GM18861 (cell line): Measurements from ENCODE around the gene PRKAA1.
A peak's percentile ranks its signal among the peaks of the same experiment; 100 is the strongest.

Source experiments
- ATAC-seq: cut with Tn5 transposase; IDR thresholded peaks from one replicate; pipeline ENCODE4 v1.9.1; 2021; ENCODE audit not compliant: unreplicated experiment

PRKAA1 gene

GRCh38 chr5:40781843-40782409 is 16.2 kb downstream of the PRKAA1 start:
- ATAC-seq: no peak

DNA sequence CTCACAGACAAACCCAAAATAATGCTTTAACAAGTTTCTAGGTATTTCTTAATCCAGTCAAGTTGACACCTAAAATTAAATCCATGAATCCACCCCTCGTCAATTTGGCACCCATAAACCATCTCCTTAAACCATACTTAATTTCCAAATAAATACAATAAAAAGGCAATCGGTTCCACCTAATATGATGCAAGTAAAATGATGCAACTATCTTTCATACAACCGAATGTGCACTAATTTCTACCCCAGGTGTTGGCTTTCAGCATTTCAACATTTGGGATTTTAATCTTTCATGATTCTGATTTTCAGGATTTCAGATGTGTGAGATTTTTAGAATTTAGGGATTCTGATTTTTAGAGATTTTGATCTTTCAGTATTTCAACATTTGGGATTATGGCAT is 17.3 kb downstream of the PRKAA1 start:
- no peak for ATAC-seq

GRCh38 chr5:40780199-40780598 is 18.0 kb downstream of the PRKAA1 start:
- no peak for ATAC-seq

DNA sequence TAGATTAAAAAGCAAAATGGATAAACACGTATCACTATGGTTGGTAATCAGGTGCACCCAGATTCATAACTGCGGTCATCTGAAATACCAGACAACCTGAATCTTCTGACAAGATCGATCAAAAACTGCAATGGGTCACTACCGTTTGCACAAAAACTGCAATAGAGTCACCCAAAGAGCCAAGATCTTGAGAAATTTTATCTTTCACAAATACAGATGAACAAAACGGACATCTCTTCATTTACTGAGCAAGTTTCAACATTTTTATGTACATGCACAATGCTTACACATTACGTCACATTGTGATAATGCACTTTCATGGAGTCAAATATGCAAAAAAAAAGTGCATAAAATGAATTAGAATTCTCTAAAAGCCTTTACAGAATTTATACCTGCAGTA is 18.6 kb downstream of the PRKAA1 start:
- no peak for ATAC-seq

DNA sequence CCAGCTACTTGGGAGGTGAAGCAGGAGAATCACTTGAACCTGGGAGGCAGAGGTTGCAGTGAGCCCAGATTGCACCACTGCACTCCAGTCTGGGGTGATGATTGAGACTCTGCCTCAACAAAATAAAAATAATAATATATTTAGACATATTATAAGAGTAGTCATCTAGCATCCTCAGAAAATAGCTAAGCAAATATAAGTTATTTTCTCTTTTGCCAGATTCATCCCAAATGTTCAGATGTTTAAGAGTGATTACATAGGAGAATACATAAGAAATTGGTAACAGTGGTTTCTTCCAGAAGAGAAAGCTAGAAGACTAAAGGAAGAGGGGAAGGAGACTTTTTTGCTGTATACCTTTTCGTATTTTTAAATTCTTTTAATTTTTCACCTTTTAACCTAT is 20.0 kb downstream of the PRKAA1 start:
- ATAC-seq: no peak

DNA sequence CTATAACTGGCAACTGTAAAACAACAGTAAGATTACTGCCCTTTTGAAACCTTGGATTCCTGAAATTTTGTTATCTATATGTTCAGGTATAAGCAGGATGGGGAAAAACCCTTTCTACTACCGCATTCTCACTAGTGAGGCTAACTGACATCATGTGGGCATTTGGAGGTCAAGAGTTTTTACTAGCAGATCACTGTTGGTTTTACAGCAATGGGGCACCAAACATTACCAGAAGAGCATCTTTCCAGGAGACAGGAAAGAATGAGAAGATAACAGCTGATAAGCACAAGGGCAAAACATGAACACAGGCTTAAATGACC is 21.6 kb downstream of the PRKAA1 start:
- no peak for ATAC-seq

GRCh38 chr5:40775846-40776657 is 22.1 kb downstream of the PRKAA1 start:
- no peak for ATAC-seq

DNA sequence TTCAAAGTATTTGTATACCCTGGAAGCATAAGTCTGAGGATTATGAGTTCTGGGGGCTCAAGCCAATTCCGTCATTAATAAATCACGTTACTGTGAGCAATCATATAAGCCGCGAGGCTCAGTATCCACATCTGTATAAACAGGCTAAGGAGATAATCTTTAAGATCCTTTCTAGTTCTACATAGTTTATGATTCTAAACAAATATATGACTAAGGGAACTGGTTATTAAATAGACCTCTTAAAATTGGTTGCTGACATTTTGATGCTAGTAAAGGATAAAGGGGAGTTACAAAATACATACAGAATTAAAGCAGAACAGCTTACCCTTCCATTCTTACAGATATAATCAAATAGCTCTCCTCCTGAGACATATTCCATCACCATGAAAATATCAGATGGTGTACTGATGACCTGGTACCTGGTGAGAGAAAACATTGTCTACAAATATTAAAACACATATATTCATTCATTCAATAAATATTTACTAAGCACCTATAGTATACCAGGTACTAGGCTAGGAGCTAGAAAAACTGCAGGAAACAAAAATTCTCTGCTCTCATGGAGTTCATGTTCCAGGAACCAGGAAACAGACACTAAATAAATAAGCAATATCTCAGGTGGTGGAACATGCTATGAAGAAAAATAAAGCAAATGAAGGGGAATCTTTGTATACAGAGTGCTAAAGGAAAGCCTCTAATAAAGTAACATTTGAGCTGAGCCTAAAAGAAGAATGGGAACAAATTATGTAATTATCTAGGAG is 22.9 kb downstream of the PRKAA1 start:
- no peak for ATAC-seq

- ATAC-seq: no peak
Measured at GRCh38 chr5:40774623-40775022, 23.6 kb downstream of the PRKAA1 start.

GRCh38 chr5:40770764-40771163 is 27.4 kb downstream of the PRKAA1 start:
- ATAC-seq: no peak

DNA sequence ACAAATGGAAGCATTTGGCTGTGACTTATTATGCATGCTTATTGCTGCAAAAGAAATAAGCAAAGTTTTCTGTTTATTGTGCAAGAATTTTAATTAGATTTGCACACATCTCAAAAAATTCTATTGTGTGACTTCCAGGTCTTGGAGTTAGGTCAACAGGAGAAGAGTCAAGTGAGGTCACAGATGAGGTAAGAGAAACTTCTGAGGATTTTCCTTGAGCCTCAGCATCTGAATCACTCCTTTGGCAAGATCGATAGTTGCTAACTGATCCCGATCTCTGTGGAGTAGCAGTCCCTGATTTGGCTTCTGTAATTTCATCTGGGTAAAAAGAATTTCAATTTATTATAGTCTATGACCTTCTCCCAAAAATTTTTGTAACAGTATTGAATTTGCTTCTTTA is 35.5 kb downstream of the PRKAA1 start:
- ATAC-seq: no peak

DNA sequence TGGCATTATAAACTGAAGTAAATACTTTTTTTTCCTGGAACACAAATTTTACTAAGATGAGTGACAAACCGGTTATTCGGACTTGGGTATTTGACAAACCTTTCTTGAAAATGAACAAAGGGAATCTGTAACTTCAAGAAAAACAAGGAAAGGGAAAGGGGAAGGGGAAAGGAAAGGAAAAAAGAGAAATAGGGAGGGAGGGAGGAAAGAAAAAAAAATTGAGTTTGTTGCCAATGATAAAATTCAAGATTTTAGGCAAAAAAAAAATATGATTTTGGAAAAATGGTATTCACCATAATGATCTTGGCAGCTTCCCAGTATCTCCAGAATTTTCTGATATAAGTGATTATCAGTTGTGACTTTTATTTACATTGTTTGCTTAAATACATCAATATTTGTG is 40.8 kb downstream of the PRKAA1 start:
- ATAC-seq: no peak

- ATAC-seq: peak; percentile 87
Measured at GRCh38 chr5:40755407-40756365, 42.5 kb downstream of the PRKAA1 start, which contains the start of gene TTC33. Gene TTC33, minus strand, starts transcription at chr5:40755961. Its CDS starts 8,943 bp downstream, at chr5:40747018.

- peak; percentile 72 for ATAC-seq
Measured at GRCh38 chr5:40755093-40755406, 43.1 kb downstream of the PRKAA1 start.

DNA sequence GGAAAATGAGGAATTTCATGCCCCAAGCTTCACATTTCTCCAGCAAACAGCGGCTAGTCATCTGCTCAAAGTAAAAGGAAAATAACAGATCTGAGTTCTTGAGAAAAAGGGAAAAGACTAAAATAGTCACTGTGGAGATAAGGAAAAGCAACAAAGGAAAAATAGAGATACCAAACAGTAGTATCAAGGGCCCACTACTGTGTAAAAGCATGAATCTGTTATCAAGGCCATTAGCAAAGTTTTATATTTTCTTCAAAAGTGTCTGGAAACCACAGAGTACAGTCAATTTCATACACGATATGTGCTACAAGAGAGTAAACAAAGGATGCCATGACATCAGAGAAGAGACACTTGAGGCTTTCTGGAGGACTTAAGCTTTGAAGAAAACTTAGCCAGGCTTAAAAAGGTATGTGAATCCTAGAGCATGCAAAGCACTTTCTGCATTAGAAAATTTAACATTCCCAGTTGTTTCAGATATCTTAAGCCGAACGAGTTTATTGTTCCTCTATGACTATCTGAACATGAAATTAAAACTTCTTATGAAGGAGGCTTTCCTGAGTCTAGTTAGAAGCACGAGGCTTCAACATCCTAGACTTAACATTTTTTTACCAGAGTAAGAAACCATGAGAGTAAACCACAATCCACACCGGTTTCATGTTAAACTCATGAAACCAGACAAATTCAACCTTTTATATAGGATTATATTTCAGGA is 43.6 kb downstream of the PRKAA1 start:
- ATAC-seq: peak; percentile 23

DNA sequence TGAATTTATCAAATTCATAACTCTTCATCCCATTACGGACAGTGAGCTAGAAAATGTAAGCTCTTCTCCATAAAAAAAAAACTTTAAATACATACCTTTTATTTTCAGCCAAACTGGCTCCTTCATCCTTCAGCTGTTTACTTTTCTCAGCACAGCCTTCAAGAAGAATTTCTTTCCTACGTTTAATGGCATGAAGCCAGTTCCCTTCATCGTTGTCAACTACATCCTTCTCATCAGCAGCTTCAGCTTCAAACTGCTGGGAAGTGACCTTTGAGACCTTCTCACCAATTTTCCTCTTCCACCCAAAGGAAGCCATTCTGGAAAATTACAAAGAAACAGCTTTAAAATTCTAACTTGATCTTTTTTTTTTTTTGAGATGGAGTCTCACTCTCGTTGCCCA is 51.5 kb downstream of the PRKAA1 start:
- no peak for ATAC-seq

DNA sequence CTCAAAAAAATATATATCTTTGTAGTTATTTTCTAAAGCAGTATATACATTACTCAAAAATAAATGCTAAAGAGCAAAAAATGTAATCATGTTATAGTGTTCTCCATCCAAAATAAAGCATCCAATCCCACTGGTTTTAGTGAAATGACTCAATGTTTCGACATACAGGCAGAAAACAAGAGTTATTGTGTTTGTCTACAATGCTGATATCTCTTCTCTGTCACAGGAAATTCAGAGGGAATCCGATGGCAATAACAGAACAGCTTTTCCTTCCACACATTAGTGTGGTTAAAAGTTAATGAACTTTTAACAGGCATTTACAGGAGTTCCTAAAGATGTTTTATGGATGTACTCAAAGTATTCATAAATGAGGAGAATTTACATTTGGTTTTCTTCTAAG is 54.4 kb downstream of the PRKAA1 start:
- no peak for ATAC-seq

DNA sequence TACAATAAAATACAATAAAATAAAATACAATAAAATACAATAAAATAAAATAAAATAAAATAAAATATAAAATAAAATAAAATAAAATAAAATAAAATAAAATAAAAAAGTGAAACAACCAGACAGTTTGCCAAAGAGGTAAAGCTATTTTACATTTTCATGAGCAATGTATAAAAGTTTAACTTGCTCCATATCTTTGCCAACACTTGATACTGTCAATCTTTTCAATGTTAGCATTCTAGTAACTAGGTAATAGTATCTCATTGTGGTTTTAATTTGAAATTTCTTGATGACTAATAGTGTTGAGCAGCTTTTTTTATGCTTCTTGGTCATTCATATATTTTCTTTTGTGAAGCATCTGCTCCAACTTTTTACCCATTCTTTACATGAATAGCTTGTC is 59.7 kb downstream of the PRKAA1 start:
- no peak for ATAC-seq

DNA sequence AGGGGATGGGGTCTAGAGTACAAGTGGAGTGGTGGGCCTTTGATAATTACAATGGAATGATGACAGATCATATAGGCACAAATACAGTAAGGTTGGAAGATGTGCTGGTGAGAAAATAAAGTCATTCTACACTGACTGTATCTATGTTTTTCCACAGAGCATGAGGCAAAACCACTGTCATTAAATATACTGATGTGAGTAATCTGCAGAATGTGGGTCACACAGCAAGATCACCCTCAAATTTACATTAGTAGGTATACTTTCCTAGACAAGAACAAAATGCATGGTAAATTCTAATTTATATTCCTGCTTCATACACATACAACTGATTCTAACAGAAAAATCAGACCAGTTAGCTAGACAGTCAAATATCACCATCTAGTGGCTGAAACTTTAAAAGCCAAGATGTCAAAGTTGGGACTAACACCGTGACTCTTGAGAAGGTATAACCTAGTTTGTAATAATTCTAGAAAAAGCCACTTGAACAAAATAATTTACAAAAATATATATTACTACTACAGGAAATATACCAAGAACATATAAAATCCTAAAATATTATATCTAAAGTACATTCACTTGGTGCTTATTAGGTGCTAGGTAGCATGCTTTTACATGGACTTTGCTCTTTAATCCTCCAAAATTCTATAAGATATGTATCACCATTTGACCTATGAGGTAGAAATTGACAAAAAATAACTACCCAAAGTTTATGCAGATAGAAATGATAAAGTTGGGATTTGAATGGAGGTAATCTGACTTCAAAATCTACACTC is 61.9 kb downstream of the PRKAA1 start:
- ATAC-seq: peak; percentile 82

DNA sequence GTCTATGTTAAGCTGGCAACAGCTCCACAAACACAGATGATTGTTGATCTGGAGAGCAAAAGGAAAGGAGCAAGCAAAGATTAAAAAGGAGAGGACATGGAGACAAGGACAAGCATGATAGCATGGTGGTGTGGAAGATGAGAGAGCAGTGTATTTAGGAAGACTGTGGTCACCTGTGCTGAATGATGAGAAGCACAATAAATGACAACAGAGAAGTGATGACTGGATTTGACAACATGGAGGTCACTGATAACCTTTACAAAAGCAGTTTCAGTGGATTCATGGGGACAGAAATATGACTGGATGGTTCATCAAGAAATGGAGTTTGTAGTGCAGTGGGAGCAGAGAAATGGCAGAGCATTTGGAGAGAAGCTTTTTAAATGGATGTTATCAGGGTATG is 62.6 kb downstream of the PRKAA1 start:
- ATAC-seq: no peak
